Hepatocyte (in vitro differentiated cells): ENCODE results near the gene OR2W3. TPM values are rescaled to one million over a fixed set of nuclear protein-coding genes. Genes with fewer than 3 reads are reported as not detected.

ENCODE experiments used
- DNase-seq: peaks from one replicate; pipeline ENCODE4 v3.0.0-alpha.2; 2016; ENCODE audit warnings: low spot score
- H2AFZ ChIP-seq: fragments of 200-600 bp; sonication (generic); 2 replicates; pipeline ENCODE4 v1.6.0; 2016; ENCODE audit warnings: antibody characterized with exemption, mild to moderate bottlenecking
- H3K27ac ChIP-seq: fragments of 200-600 bp; sonication (generic); 2 replicates; pipeline ENCODE4 v1.5.1; 2016; ENCODE audit warnings: mild to moderate bottlenecking
- H3K27me3 ChIP-seq: fragments of 200-600 bp; sonication (generic); 2 replicates; pipeline ENCODE4 v1.6.1; 2016
- H3K36me3 ChIP-seq: fragments of 200-600 bp; sonication (generic); replicated peaks from 2 replicates; pipeline ENCODE4 v1.5.1; 2016; ENCODE audit warnings: low read depth; ENCODE audit not compliant: insufficient read depth
- H3K4me1 ChIP-seq: fragments of 200-600 bp; sonication (generic); 2 replicates; pipeline ENCODE4 v1.5.1; 2016; ENCODE audit warnings: mild to moderate bottlenecking, moderate library complexity; ENCODE audit not compliant: insufficient read depth
- H3K4me2 ChIP-seq: fragments of 200-600 bp; sonication (generic); 2 replicates; pipeline ENCODE4 v1.6.0; 2016
- H3K4me3 ChIP-seq: fragments of 200-600 bp; sonication (generic); 2 replicates; pipeline ENCODE4 v1.5.1; 2016; ENCODE audit warnings: mild to moderate bottlenecking
- H3K79me2 ChIP-seq: fragments of 200-600 bp; sonication (generic); 2 replicates; pipeline ENCODE4 v1.6.0; 2017; ENCODE audit warnings: mild to moderate bottlenecking
- H3K9me2 ChIP-seq: fragments of 200-600 bp; sonication (generic); replicated peaks from 2 replicates; pipeline ENCODE4 v1.6.0; 2017; ENCODE audit warnings: mild to moderate bottlenecking; ENCODE audit not compliant: insufficient read depth
- H3K9me3 ChIP-seq: fragments of 200-600 bp; sonication (generic); 2 replicates; pipeline ENCODE4 v1.5.1; 2016; ENCODE audit warnings: low read depth, mild to moderate bottlenecking
- H4K20me1 ChIP-seq: fragments of 200-600 bp; sonication (generic); 2 replicates; pipeline ENCODE4 v1.6.0; 2016; ENCODE audit warnings: mild to moderate bottlenecking; ENCODE audit not compliant: insufficient read depth, poor library complexity, severe bottlenecking
- CTCF ChIP-seq: fragments of 200-600 bp; sonication (generic); IDR thresholded peaks from 2 replicates; pipeline ENCODE4 v1.5.1; 2016; ENCODE audit warnings: antibody characterized with exemption, mild to moderate bottlenecking; ENCODE audit not compliant: poor library complexity
- EZH2 ChIP-seq: fragments of 200-600 bp; sonication (generic); IDR thresholded peaks from 2 replicates; pipeline ENCODE4 v1.6.1; 2016; ENCODE audit warnings: antibody characterized with exemption, mild to moderate bottlenecking, borderline replicate concordance
- EZH2phosphoT487 ChIP-seq: fragments of 200-600 bp; sonication (generic); IDR thresholded peaks from one replicate; pipeline ENCODE4 v1.6.1; 2018; ENCODE audit warnings: antibody characterized with exemption, mild to moderate bottlenecking, low read depth, moderate library complexity; ENCODE audit not compliant: unreplicated experiment, severe bottlenecking
- WGBS: methylation state at CpG from one replicate; pipeline ENCODE4 v1.1.6; 2016; ENCODE audit warnings: low lambda C conversion rate; ENCODE audit errors: missing lambda C conversion rate; 5-methylcytosine and 5-hydroxymethylcytosine counted together
- polyA plus RNA-seq: library from polyadenylated mRNA; unstranded; fragments of >200 nt; fragmentation: Nextera tagmentation; extraction: Ambion mirVana; gene quantifications from 2 replicates; pipeline ENCODE4 v1.2.1, GENCODE V29; 2016
- total RNA-seq: library from RNA; depleted of rRNA; stranded (reverse); fragments of >200 nt; gene quantifications from 2 replicates; pipeline ENCODE4 v1.2.3, GENCODE V29; 2014

OR2W3 gene
- total and polyA plus RNA-seq, 2 experiments from 2014 or later, result not detected

- Histone ChIP-seq H3K9me3 (no peaks in the 10 kb centered on the region), H3K9me2 (no peaks in the 10 kb centered on the region), H3K4me2 (no peak overlapping the region), H3K36me3 (no peaks in the 10 kb centered on the region), H4K20me1 (no peaks in the 10 kb centered on the region), H3K4me3 (no peak overlapping the region), H3K4me1 (no peaks in the 10 kb centered on the region), H3K27me3 (no peaks in the 10 kb centered on the region), H3K79me2 (no peaks in the 10 kb centered on the region), H2AFZ (no peak overlapping the region), H3K27ac (no peak overlapping the region)
- 73% methylated on average over 6 of the region's 6 CpGs for WGBS
- no peak for DNase-seq
- TF ChIP-seq EZH2 (no peak), CTCF (no peak), EZH2phosphoT487 (no peak)
These were observed 47.2 kb downstream of the OR2W3 start for GRCh38 chr1:247942624-247943023.

Other genes starting within 250 kb of the OR2W3 start
- gene OR13G1, start 215.8 kb upstream of the OR2W3 start, total RNA-seq, result not detected in 2 replicates
- not detected in 2 replicates for gene OR13G1, start 215.8 kb upstream of the OR2W3 start, polyA plus RNA-seq
- not detected in 2 replicates for gene OR6F1, start 178.9 kb upstream of the OR2W3 start, total RNA-seq
- gene OR6F1, start 178.9 kb upstream of the OR2W3 start, polyA plus RNA-seq, result not detected in 2 replicates
- gene OR14K1, start 157.0 kb upstream of the OR2W3 start, total RNA-seq, result not detected in 2 replicates
- gene OR14K1, start 157.0 kb upstream of the OR2W3 start, polyA plus RNA-seq, result not detected in 2 replicates
- not detected in 2 replicates for gene OR14A2, start 147.4 kb upstream of the OR2W3 start, total RNA-seq
- not detected in 2 replicates for gene OR14A2, start 147.4 kb upstream of the OR2W3 start, polyA plus RNA-seq
- gene OR1C1, start 135.0 kb upstream of the OR2W3 start, total RNA-seq, result not detected in 2 replicates
- not detected in 2 replicates for gene OR1C1, start 135.0 kb upstream of the OR2W3 start, polyA plus RNA-seq
- not detected in 2 replicates for gene OR14A16, start 71.5 kb upstream of the OR2W3 start, total RNA-seq
- gene OR14A16, start 71.5 kb upstream of the OR2W3 start, polyA plus RNA-seq, result not detected in 2 replicates
- not detected in 2 replicates for gene OR11L1, start 53.7 kb upstream of the OR2W3 start, total RNA-seq
- not detected in 2 replicates for gene OR11L1, start 53.7 kb upstream of the OR2W3 start, polyA plus RNA-seq
- not detected in 2 replicates for gene TRIM58, start 38.4 kb upstream of the OR2W3 start, total RNA-seq
- 0.05 TPM in 1 of 2 replicates, not detected in the other for gene TRIM58, start 38.4 kb upstream of the OR2W3 start, polyA plus RNA-seq
- not detected in 2 replicates for gene OR2T8, start 24.7 kb downstream of the OR2W3 start, total RNA-seq
- gene OR2T8, start 24.7 kb downstream of the OR2W3 start, polyA plus RNA-seq, result not detected in 2 replicates
- not detected in 2 replicates for gene OR2AJ1, start 29.3 kb downstream of the OR2W3 start, total RNA-seq
- gene OR2AJ1, start 29.3 kb downstream of the OR2W3 start, polyA plus RNA-seq, result not detected in 2 replicates
- not detected in 2 replicates for gene OR2L8, start 53.3 kb downstream of the OR2W3 start, total RNA-seq
- not detected in 2 replicates for gene OR2L8, start 53.3 kb downstream of the OR2W3 start, polyA plus RNA-seq
- gene OR2AK2, start 69.6 kb downstream of the OR2W3 start, total RNA-seq, result not detected in 2 replicates
- not detected in 2 replicates for gene OR2AK2, start 69.6 kb downstream of the OR2W3 start, polyA plus RNA-seq
- gene OR2L5, start 118.1 kb downstream of the OR2W3 start, total RNA-seq, result not detected in 2 replicates
- gene OR2L5, start 118.1 kb downstream of the OR2W3 start, polyA plus RNA-seq, result not detected in 2 replicates
- gene OR2L2, start 134.5 kb downstream of the OR2W3 start, total RNA-seq, result not detected in 2 replicates
- 0.06 and 0.09 TPM in 2 replicates for gene OR2L2, start 134.5 kb downstream of the OR2W3 start, polyA plus RNA-seq
- not detected in 2 replicates for gene OR2L3, start 151.2 kb downstream of the OR2W3 start, total RNA-seq
- gene OR2L3, start 151.2 kb downstream of the OR2W3 start, polyA plus RNA-seq, result not detected in 2 replicates
- not detected in 2 replicates for gene OR2L13, start 199.6 kb downstream of the OR2W3 start, total RNA-seq
- not detected in 2 replicates for gene OR2L13, start 199.6 kb downstream of the OR2W3 start, polyA plus RNA-seq
- not detected in 2 replicates for gene OR2M5, start 249.6 kb downstream of the OR2W3 start, total RNA-seq
- not detected in 2 replicates for gene OR2M5, start 249.6 kb downstream of the OR2W3 start, polyA plus RNA-seq